ENCODE measurements around the gene MXD3. TPM values are rescaled to one million over a fixed set of nuclear protein-coding genes. Genes with fewer than 3 reads are reported as not detected.

MXD3 gene
- total and polyA plus RNA-seq, 10 of the 15 experiments (the other 5 are each of a cell fraction or from before 2014, with no cell fraction given): 0.24 to 29.8 (median 13.5) TPM

DNA sequence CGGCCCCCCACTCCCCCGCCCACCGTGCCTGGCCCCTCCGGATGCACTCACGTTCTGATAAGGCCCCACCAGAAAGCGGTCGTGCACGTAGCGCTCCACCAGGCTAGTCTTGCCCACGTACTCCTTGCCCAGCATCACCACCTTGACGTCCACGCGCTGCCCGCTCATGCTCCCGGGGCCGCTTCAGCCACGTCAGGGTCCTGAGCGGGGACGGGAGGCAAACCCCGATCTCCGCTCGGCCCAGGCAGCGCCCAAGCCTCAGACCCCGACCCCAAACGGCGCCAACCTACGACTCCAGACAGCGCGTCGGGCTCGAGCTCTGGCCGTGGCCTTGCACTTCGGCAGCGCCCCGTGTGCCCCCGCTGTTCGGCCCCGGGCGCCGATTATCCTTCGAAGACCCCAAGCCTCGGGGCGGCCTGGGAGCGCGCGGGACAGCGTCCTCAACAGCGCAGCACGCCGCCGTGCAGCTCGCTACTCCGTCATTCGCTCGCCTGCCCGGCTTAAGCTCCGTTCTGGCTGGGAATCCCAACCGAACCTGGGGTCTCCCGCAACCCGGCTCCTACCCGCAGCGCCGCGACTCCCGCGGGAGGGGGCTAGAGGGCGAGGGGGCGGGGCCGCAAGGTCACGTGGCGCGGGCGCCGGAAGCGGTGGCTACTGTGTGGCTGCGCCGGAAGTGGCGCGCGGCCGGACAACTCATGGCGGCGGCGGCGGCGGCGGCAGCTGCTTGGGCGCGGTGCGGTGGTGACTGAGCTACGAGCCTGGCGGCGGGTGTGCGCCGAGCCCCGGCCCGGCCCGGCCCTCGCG lies 8.4 kb downstream of the MXD3 start, which contains the start of the genes PRELID1 and RAB24 (continued):
- TF ChIP-seq, protein P1, sequence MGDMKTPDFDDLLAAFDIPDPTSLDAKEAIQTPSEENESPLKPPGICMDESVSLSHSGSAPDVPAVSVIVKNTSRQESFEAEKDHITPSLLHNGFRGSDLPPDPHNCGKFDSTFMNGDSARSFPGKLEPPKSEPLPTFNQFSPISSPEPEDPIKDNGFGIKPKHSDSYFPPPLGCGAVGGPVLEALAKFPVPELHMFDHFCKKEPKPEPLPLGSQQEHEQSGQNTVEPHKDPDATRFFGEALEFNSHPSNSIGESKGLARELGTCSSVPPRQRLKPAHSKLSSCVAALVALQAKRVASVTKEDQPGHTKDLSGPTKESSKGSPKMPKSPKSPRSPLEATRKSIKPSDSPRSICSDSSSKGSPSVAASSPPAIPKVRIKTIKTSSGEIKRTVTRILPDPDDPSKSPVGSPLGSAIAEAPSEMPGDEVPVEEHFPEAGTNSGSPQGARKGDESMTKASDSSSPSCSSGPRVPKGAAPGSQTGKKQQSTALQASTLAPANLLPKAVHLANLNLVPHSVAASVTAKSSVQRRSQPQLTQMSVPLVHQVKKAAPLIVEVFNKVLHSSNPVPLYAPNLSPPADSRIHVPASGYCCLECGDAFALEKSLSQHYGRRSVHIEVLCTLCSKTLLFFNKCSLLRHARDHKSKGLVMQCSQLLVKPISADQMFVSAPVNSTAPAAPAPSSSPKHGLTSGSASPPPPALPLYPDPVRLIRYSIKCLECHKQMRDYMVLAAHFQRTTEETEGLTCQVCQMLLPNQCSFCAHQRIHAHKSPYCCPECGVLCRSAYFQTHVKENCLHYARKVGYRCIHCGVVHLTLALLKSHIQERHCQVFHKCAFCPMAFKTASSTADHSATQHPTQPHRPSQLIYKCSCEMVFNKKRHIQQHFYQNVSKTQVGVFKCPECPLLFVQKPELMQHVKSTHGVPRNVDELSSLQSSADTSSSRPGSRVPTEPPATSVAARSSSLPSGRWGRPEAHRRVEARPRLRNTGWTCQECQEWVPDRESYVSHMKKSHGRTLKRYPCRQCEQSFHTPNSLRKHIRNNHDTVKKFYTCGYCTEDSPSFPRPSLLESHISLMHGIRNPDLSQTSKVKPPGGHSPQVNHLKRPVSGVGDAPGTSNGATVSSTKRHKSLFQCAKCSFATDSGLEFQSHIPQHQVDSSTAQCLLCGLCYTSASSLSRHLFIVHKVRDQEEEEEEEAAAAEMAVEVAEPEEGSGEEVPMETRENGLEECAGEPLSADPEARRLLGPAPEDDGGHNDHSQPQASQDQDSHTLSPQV (IDR thresholded peaks at IDR 0.05): no peak
- TF ChIP-seq, protein P2, sequence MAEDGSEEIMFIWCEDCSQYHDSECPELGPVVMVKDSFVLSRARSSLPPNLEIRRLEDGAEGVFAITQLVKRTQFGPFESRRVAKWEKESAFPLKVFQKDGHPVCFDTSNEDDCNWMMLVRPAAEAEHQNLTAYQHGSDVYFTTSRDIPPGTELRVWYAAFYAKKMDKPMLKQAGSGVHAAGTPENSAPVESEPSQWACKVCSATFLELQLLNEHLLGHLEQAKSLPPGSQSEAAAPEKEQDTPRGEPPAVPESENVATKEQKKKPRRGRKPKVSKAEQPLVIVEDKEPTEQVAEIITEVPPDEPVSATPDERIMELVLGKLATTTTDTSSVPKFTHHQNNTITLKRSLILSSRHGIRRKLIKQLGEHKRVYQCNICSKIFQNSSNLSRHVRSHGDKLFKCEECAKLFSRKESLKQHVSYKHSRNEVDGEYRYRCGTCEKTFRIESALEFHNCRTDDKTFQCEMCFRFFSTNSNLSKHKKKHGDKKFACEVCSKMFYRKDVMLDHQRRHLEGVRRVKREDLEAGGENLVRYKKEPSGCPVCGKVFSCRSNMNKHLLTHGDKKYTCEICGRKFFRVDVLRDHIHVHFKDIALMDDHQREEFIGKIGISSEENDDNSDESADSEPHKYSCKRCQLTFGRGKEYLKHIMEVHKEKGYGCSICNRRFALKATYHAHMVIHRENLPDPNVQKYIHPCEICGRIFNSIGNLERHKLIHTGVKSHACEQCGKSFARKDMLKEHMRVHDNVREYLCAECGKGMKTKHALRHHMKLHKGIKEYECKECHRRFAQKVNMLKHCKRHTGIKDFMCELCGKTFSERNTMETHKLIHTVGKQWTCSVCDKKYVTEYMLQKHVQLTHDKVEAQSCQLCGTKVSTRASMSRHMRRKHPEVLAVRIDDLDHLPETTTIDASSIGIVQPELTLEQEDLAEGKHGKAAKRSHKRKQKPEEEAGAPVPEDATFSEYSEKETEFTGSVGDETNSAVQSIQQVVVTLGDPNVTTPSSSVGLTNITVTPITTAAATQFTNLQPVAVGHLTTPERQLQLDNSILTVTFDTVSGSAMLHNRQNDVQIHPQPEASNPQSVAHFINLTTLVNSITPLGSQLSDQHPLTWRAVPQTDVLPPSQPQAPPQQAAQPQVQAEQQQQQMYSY (CRISPR knock-in tag; IDR thresholded peaks at IDR 0.05): no peak
- peak; percentile 68; the same call in 1 of the 2 replicates for TF ChIP-seq HDGF (IDR thresholded peaks at IDR 0.05)
- TF ChIP-seq NBN (IDR thresholded peaks at IDR 0.05): peak; percentile 81; the same call in 1 of the 2 replicates
- no peak for TF ChIP-seq KLF5 (IDR thresholded peaks at IDR 0.05; ENCODE audit: partially characterized antibody)
- TF ChIP-seq, protein P3, sequence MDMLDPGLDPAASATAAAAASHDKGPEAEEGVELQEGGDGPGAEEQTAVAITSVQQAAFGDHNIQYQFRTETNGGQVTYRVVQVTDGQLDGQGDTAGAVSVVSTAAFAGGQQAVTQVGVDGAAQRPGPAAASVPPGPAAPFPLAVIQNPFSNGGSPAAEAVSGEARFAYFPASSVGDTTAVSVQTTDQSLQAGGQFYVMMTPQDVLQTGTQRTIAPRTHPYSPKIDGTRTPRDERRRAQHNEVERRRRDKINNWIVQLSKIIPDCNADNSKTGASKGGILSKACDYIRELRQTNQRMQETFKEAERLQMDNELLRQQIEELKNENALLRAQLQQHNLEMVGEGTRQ (IDR thresholded peaks at IDR 0.05; ENCODE audit: borderline replicate concordance, low read depth, low read length): peak; percentile 82
- TF ChIP-seq CREM (IDR thresholded peaks at IDR 0.05; ENCODE audit: low read depth): peak; percentile 61; the same call in 1 of the 2 replicates
- TF ChIP-seq RUNX3 (IDR thresholded peaks at IDR 0.05; ENCODE audit: low read length): peak; percentile 56
- TF ChIP-seq POLR2A (IDR thresholded peaks at IDR 0.05; ENCODE audit: low read depth, low read length): peak; percentile 54
- TF ChIP-seq, protein P4, sequence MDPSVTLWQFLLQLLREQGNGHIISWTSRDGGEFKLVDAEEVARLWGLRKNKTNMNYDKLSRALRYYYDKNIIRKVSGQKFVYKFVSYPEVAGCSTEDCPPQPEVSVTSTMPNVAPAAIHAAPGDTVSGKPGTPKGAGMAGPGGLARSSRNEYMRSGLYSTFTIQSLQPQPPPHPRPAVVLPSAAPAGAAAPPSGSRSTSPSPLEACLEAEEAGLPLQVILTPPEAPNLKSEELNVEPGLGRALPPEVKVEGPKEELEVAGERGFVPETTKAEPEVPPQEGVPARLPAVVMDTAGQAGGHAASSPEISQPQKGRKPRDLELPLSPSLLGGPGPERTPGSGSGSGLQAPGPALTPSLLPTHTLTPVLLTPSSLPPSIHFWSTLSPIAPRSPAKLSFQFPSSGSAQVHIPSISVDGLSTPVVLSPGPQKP (IDR thresholded peaks at IDR 0.05; ENCODE audit: low read depth, low read length): 0 out of 2 replicates have a peak, but pooled peaks have one; percentile 44
- TF ChIP-seq, protein P5, sequence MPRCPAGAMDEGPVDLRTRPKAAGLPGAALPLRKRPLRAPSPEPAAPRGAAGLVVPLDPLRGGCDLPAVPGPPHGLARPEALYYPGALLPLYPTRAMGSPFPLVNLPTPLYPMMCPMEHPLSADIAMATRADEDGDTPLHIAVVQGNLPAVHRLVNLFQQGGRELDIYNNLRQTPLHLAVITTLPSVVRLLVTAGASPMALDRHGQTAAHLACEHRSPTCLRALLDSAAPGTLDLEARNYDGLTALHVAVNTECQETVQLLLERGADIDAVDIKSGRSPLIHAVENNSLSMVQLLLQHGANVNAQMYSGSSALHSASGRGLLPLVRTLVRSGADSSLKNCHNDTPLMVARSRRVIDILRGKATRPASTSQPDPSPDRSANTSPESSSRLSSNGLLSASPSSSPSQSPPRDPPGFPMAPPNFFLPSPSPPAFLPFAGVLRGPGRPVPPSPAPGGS (IDR thresholded peaks at IDR 0.05; ENCODE audit: borderline replicate concordance, insufficient read depth, low read depth, low read length, poor library complexity, severe bottlenecking): peak; percentile 57
- no peak for TF ChIP-seq PAX8 (IDR thresholded peaks at IDR 0.05)
- TF ChIP-seq, protein P6, sequence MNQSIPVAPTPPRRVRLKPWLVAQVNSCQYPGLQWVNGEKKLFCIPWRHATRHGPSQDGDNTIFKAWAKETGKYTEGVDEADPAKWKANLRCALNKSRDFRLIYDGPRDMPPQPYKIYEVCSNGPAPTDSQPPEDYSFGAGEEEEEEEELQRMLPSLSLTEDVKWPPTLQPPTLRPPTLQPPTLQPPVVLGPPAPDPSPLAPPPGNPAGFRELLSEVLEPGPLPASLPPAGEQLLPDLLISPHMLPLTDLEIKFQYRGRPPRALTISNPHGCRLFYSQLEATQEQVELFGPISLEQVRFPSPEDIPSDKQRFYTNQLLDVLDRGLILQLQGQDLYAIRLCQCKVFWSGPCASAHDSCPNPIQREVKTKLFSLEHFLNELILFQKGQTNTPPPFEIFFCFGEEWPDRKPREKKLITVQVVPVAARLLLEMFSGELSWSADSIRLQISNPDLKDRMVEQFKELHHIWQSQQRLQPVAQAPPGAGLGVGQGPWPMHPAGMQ (IDR thresholded peaks at IDR 0.05; ENCODE audit: borderline replicate concordance): no peak
- TF ChIP-seq SIN3A (IDR thresholded peaks at IDR 0.05; ENCODE audit: low read depth, low read length): peak; percentile 25; the same call in 1 of the 2 replicates

Data from GM12878 (cell line).